ENCODE results near the gene TMEM121B.
"Not testable (repeated sequence)": the region's sequence is repeated elsewhere in the genome, so short reads cannot be mapped to it uniquely, and the experiment has no call there.

TMEM121B gene

GRCh38 chr22:17152971-17153370 lies 31.8 kb upstream of the TMEM121B start:
- Histone ChIP-seq H3K36me3 (ENCODE audit: insufficient read depth, low read length) (peaks cover 16% of the 10 kb centered on the region), H3K9ac (ENCODE audit: low read length) (no peak overlapping the region), H3K9me3 (ENCODE audit: low read length) (no peaks in the 10 kb centered on the region), H3K4me3 (ENCODE audit: low read depth in 1 of 2, low read length in 2 of 2) (no peak overlapping the region), H3K27me3 (ENCODE audit: control insufficient read depth in 1 of 2, insufficient read depth in 2 of 2, low read length in 2 of 2) (no peaks in the 10 kb centered on the region), H3K27ac (ENCODE audit: low read depth, low read length) (no peak overlapping the region), H3K4me1 (ENCODE audit: insufficient read depth, low read length) (peaks cover 4% of the 10 kb centered on the region)

- no peak overlapping the region for H3K9ac ChIP-seq (ENCODE audit: low read length)
- no peaks in the 10 kb centered on the region for H3K27me3 ChIP-seq (ENCODE audit: control insufficient read depth in 1 of 2, insufficient read depth in 2 of 2, low read length in 2 of 2)
- H3K36me3 ChIP-seq (ENCODE audit: insufficient read depth, low read length) = peaks cover 22% of the 10 kb centered on the region
- no peaks in the 10 kb centered on the region for H3K9me3 ChIP-seq (ENCODE audit: low read length)
- no peak overlapping the region for H3K27ac ChIP-seq (ENCODE audit: low read depth, low read length)
- no peak overlapping the region for H3K4me3 ChIP-seq (ENCODE audit: low read depth in 1 of 2, low read length in 2 of 2)
- H3K4me1 ChIP-seq (ENCODE audit: insufficient read depth, low read length) = no peaks in the 10 kb centered on the region
Observed at GRCh38 chr22:17152340-17152739, 31.2 kb upstream of the TMEM121B start.

- no peak overlapping the region for H3K4me3 ChIP-seq (ENCODE audit: low read depth in 1 of 2, low read length in 2 of 2)
- H3K4me1 ChIP-seq (ENCODE audit: insufficient read depth, low read length) = no peaks in the 10 kb centered on the region
- H3K36me3 ChIP-seq (ENCODE audit: insufficient read depth, low read length) = peaks cover 22% of the 10 kb centered on the region
- no peak overlapping the region for H3K9ac ChIP-seq (ENCODE audit: low read length)
- H3K27me3 ChIP-seq (ENCODE audit: control insufficient read depth in 1 of 2, insufficient read depth in 2 of 2, low read length in 2 of 2) = no peaks in the 10 kb centered on the region
- no peak overlapping the region for H3K27ac ChIP-seq (ENCODE audit: low read depth, low read length)
- H3K9me3 ChIP-seq (ENCODE audit: low read length) = no peaks in the 10 kb centered on the region
Observed at GRCh38 chr22:17149076-17149815, 28.1 kb upstream of the TMEM121B start.

GRCh38 chr22:17147458-17147857 lies 26.3 kb upstream of the TMEM121B start:
- peaks cover 32% of the 10 kb centered on the region for H3K36me3 ChIP-seq (ENCODE audit: insufficient read depth, low read length)
- H3K4me3 ChIP-seq (ENCODE audit: low read depth in 1 of 2, low read length in 2 of 2); H3K9me3 ChIP-seq (ENCODE audit: low read length); H3K27me3 ChIP-seq (ENCODE audit: control insufficient read depth in 1 of 2, insufficient read depth in 2 of 2, low read length in 2 of 2); H3K9ac ChIP-seq (ENCODE audit: low read length); H3K27ac ChIP-seq (ENCODE audit: low read depth, low read length); H3K4me1 ChIP-seq (ENCODE audit: insufficient read depth, low read length): not testable (repeated sequence)

- Histone ChIP-seq H3K27me3 (ENCODE audit: control insufficient read depth in 1 of 2, insufficient read depth in 2 of 2, low read length in 2 of 2) (no peaks in the 10 kb centered on the region), H3K36me3 (ENCODE audit: insufficient read depth, low read length) (peaks cover 55% of the 10 kb centered on the region), H3K9me3 (ENCODE audit: low read length) (no peaks in the 10 kb centered on the region), H3K4me1 (ENCODE audit: insufficient read depth, low read length) (no peaks in the 10 kb centered on the region), H3K9ac (ENCODE audit: low read length) (no peak overlapping the region), H3K27ac (ENCODE audit: low read depth, low read length) (no peak overlapping the region), H3K4me3 (ENCODE audit: low read depth in 1 of 2, low read length in 2 of 2) (no peak overlapping the region)
Observed at GRCh38 chr22:17145021-17145680, 24.0 kb upstream of the TMEM121B start.

- no peaks in the 10 kb centered on the region for H3K4me1 ChIP-seq (ENCODE audit: insufficient read depth, low read length)
- no peak overlapping the region for H3K9ac ChIP-seq (ENCODE audit: low read length)
- H3K27ac ChIP-seq (ENCODE audit: low read depth, low read length) = no peak overlapping the region
- H3K36me3 ChIP-seq (ENCODE audit: insufficient read depth, low read length) = peaks cover 48% of the 10 kb centered on the region
- H3K27me3 ChIP-seq (ENCODE audit: control insufficient read depth in 1 of 2, insufficient read depth in 2 of 2, low read length in 2 of 2) = no peaks in the 10 kb centered on the region
- no peak overlapping the region for H3K4me3 ChIP-seq (ENCODE audit: low read depth in 1 of 2, low read length in 2 of 2)
- H3K9me3 ChIP-seq (ENCODE audit: low read length) = no peaks in the 10 kb centered on the region
Observed at GRCh38 chr22:17143826-17144225, 22.7 kb upstream of the TMEM121B start.

- Histone ChIP-seq H3K9me3 (ENCODE audit: low read length) (no peaks in the 10 kb centered on the region), H3K4me1 (ENCODE audit: insufficient read depth, low read length) (no peaks in the 10 kb centered on the region), H3K27me3 (ENCODE audit: control insufficient read depth in 1 of 2, insufficient read depth in 2 of 2, low read length in 2 of 2) (no peaks in the 10 kb centered on the region), H3K9ac (ENCODE audit: low read length) (no peak overlapping the region), H3K27ac (ENCODE audit: low read depth, low read length) (no peak overlapping the region), H3K4me3 (ENCODE audit: low read depth in 1 of 2, low read length in 2 of 2) (no peak overlapping the region), H3K36me3 (ENCODE audit: insufficient read depth, low read length) (peaks cover 43% of the 10 kb centered on the region)
Observed at GRCh38 chr22:17143101-17143500, 21.9 kb upstream of the TMEM121B start.

GRCh38 chr22:17140826-17141766 lies 19.9 kb upstream of the TMEM121B start:
- Histone ChIP-seq H3K27ac (ENCODE audit: low read depth, low read length) (no peak overlapping the region), H3K4me1 (ENCODE audit: insufficient read depth, low read length) (no peaks in the 10 kb centered on the region), H3K36me3 (ENCODE audit: insufficient read depth, low read length) (peaks cover 43% of the 10 kb centered on the region), H3K9me3 (ENCODE audit: low read length) (no peaks in the 10 kb centered on the region), H3K27me3 (ENCODE audit: control insufficient read depth in 1 of 2, insufficient read depth in 2 of 2, low read length in 2 of 2) (no peaks in the 10 kb centered on the region), H3K4me3 (ENCODE audit: low read depth in 1 of 2, low read length in 2 of 2) (no peak overlapping the region), H3K9ac (ENCODE audit: low read length) (no peak overlapping the region)

- H3K36me3 ChIP-seq (ENCODE audit: insufficient read depth, low read length) = peaks cover 43% of the 10 kb centered on the region
- no peak overlapping the region for H3K4me3 ChIP-seq (ENCODE audit: low read depth in 1 of 2, low read length in 2 of 2)
- no peaks in the 10 kb centered on the region for H3K9me3 ChIP-seq (ENCODE audit: low read length)
- H3K4me1 ChIP-seq (ENCODE audit: insufficient read depth, low read length) = no peaks in the 10 kb centered on the region
- no peaks in the 10 kb centered on the region for H3K27me3 ChIP-seq (ENCODE audit: control insufficient read depth in 1 of 2, insufficient read depth in 2 of 2, low read length in 2 of 2)
- H3K27ac ChIP-seq (ENCODE audit: low read depth, low read length) = no peak overlapping the region
- H3K9ac ChIP-seq (ENCODE audit: low read length) = no peak overlapping the region
Observed at GRCh38 chr22:17140022-17140421, 18.9 kb upstream of the TMEM121B start.

- no peak overlapping the region for H3K4me3 ChIP-seq (ENCODE audit: low read depth in 1 of 2, low read length in 2 of 2)
- H3K9me3 ChIP-seq (ENCODE audit: low read length) = no peaks in the 10 kb centered on the region
- H3K27me3 ChIP-seq (ENCODE audit: control insufficient read depth in 1 of 2, insufficient read depth in 2 of 2, low read length in 2 of 2) = no peaks in the 10 kb centered on the region
- no peak overlapping the region for H3K9ac ChIP-seq (ENCODE audit: low read length)
- no peaks in the 10 kb centered on the region for H3K4me1 ChIP-seq (ENCODE audit: insufficient read depth, low read length)
- no peak overlapping the region for H3K27ac ChIP-seq (ENCODE audit: low read depth, low read length)
- H3K36me3 ChIP-seq (ENCODE audit: insufficient read depth, low read length) = peaks cover 41% of the 10 kb centered on the region
Observed at GRCh38 chr22:17138513-17138912, 17.4 kb upstream of the TMEM121B start.

- Histone ChIP-seq H3K9ac (ENCODE audit: low read length) (no peak overlapping the region), H3K27ac (ENCODE audit: low read depth, low read length) (no peak overlapping the region), H3K4me1 (ENCODE audit: insufficient read depth, low read length) (no peaks in the 10 kb centered on the region), H3K9me3 (ENCODE audit: low read length) (no peaks in the 10 kb centered on the region), H3K27me3 (ENCODE audit: control insufficient read depth in 1 of 2, insufficient read depth in 2 of 2, low read length in 2 of 2) (no peaks in the 10 kb centered on the region), H3K4me3 (ENCODE audit: low read depth in 1 of 2, low read length in 2 of 2) (no peak overlapping the region), H3K36me3 (ENCODE audit: insufficient read depth, low read length) (peaks cover 35% of the 10 kb centered on the region)
Observed at GRCh38 chr22:17137861-17138425, 16.8 kb upstream of the TMEM121B start.
